Astrocyte (in vitro differentiated cells and primary cell): Measurements from ENCODE around the gene CCNT2. TPM values are rescaled to one million over a fixed set of nuclear protein-coding genes. Genes with fewer than 3 reads are reported as not detected.
A peak's percentile ranks its signal among the peaks of the same experiment; 100 is the strongest.

Source experiments
- DNase-seq: peaks from one replicate; pipeline ENCODE4 v3.0.0-alpha.2; 2010; ENCODE audit warnings: low read depth
- FAIRE-seq: peaks from 2 replicates; lab custom pipeline; 2011; peaks lifted over from hg19 to GRCh38; lab: Jason Lieb, UNC
- H2AFZ ChIP-seq: 2 replicates; pipeline ENCODE4 v1.6.0; 2012; ENCODE audit warnings: low read depth, low read length, inconsistent platforms
- H3K27ac ChIP-seq: 2 replicates; pipeline ENCODE4 v1.5.1; 2011; ENCODE audit warnings: low read depth, low read length, inconsistent platforms
- H3K27me3 ChIP-seq: 2 replicates; pipeline ENCODE4 v1.6.0; 2011; ENCODE audit warnings: low read length, inconsistent platforms; ENCODE audit not compliant: insufficient read depth
- H3K36me3 ChIP-seq: 2 replicates; pipeline ENCODE4 v1.5.1; 2011; ENCODE audit warnings: low read length, inconsistent platforms; ENCODE audit not compliant: insufficient read depth
- H3K4me1 ChIP-seq: 2 replicates; pipeline ENCODE4 v1.5.1; 2011; ENCODE audit warnings: low read length, inconsistent platforms; ENCODE audit not compliant: insufficient read depth
- H3K4me2 ChIP-seq: 2 replicates; pipeline ENCODE4 v1.6.0; 2012; ENCODE audit warnings: low read length, inconsistent platforms
- H3K4me3 ChIP-seq: 2 replicates; pipeline ENCODE4 v1.5.1; 2011; ENCODE audit warnings: low read depth, mild to moderate bottlenecking, low read length, inconsistent platforms; ENCODE audit not compliant: insufficient read depth
- H3K79me2 ChIP-seq: 2 replicates; pipeline ENCODE4 v1.6.0; 2012; ENCODE audit warnings: mild to moderate bottlenecking, low read length, inconsistent platforms; ENCODE audit not compliant: insufficient read depth
- H3K9ac ChIP-seq: 2 replicates; pipeline ENCODE4 v1.6.0; 2012; ENCODE audit warnings: mild to moderate bottlenecking, low read length, inconsistent platforms
- H3K9me3 ChIP-seq: 2 replicates; pipeline ENCODE4 v1.5.1; 2012; ENCODE audit warnings: low read depth, mild to moderate bottlenecking, low read length, inconsistent platforms; ENCODE audit not compliant: insufficient read depth
- H4K20me1 ChIP-seq: 2 replicates; pipeline ENCODE4 v1.6.0; 2012; ENCODE audit warnings: low read length, inconsistent platforms; ENCODE audit not compliant: insufficient read depth
- H3K27ac Mint-ChIP-seq: one replicate; pipeline ENCODE4 v1.8.0; 2021; ENCODE audit warnings: mild to moderate bottlenecking, mixed read lengths; ENCODE audit not compliant: unreplicated experiment
- H3K27me3 Mint-ChIP-seq: one replicate; pipeline ENCODE4 v1.8.0; 2021; ENCODE audit warnings: low read depth, mixed read lengths; ENCODE audit not compliant: unreplicated experiment
- H3K36me3 Mint-ChIP-seq: one replicate; pipeline ENCODE4 v1.8.0; 2021; ENCODE audit warnings: low read depth, mixed read lengths; ENCODE audit not compliant: unreplicated experiment
- H3K4me1 Mint-ChIP-seq: one replicate; pipeline ENCODE4 v1.8.0; 2021; ENCODE audit warnings: low read depth, mixed read lengths; ENCODE audit not compliant: unreplicated experiment
- H3K4me3 Mint-ChIP-seq: one replicate; pipeline ENCODE4 v1.8.0; 2021; ENCODE audit warnings: mild to moderate bottlenecking, moderate library complexity, mixed read lengths; ENCODE audit not compliant: unreplicated experiment
- H3K9me3 Mint-ChIP-seq: one replicate; pipeline ENCODE4 v1.8.0; 2021; ENCODE audit warnings: mild to moderate bottlenecking, mixed read lengths; ENCODE audit not compliant: unreplicated experiment
- CTCF ChIP-seq: IDR thresholded peaks from 2 replicates; pipeline ENCODE4 v1.5.1; 2011; ENCODE audit warnings: low read depth, mild to moderate bottlenecking, inconsistent platforms, low read length, moderate library complexity; ENCODE audit not compliant: insufficient read depth
- EZH2 ChIP-seq: IDR thresholded peaks from 2 replicates; pipeline ENCODE4 v1.6.1; 2012; ENCODE audit warnings: mild to moderate bottlenecking, low read length, inconsistent platforms; ENCODE audit not compliant: insufficient read depth
- total RNA-seq: library from RNA; stranded (reverse); gene quantifications from 2 replicates; pipeline ENCODE4 v1.2.1, GENCODE V29; 2021

Gene CCNT2
- total RNA-seq, 1 donor from 2014 or later = 33.2 TPM

- no peak overlapping the region for H3K4me2 ChIP-seq
- no peak for FAIRE-seq
- no peaks in the 10 kb centered on the region for H3K4me1 Mint-ChIP-seq
Observed at GRCh38 chr2:134988994-134989605, 70.5 kb downstream of the CCNT2 start.

GRCh38 chr2:134999521-134999920 lies 80.9 kb downstream of the CCNT2 start:
- H3K9ac ChIP-seq = no peak overlapping the region
- Mint-ChIP-seq H3K9me3 (no peaks in the 10 kb centered on the region), H3K4me1 (no peaks in the 10 kb centered on the region), H3K27ac (no peak overlapping the region), H3K4me3 (no peak overlapping the region), H3K27me3 (peaks cover 4% of the 10 kb centered on the region), H3K36me3 (no peaks in the 10 kb centered on the region)
- no peak for DNase-seq
- peaks cover 2% of the 10 kb centered on the region for H3K27me3 ChIP-seq
- no peak overlapping the region for H2AFZ ChIP-seq
- H3K36me3 ChIP-seq = no peaks in the 10 kb centered on the region
- TF ChIP-seq EZH2 (no peak), CTCF (no peak)
- no peaks in the 10 kb centered on the region for H4K20me1 ChIP-seq
- H3K4me3 ChIP-seq = no peak overlapping the region
- no peak overlapping the region for H3K27ac ChIP-seq
- H3K4me1 ChIP-seq = no peaks in the 10 kb centered on the region
- no peak for FAIRE-seq
- H3K4me2 ChIP-seq = no peak overlapping the region
- H3K9me3 ChIP-seq = no peaks in the 10 kb centered on the region
- no peaks in the 10 kb centered on the region for H3K79me2 ChIP-seq

More at GRCh38 chr2:134988994-134989605, 70.5 kb downstream of the CCNT2 start:
- H3K36me3 Mint-ChIP-seq = no peaks in the 10 kb centered on the region
- no peak overlapping the region for H3K4me3 ChIP-seq
- H3K79me2 ChIP-seq = no peaks in the 10 kb centered on the region
- H3K27me3 ChIP-seq = peaks cover 10% of the 10 kb centered on the region
- no peaks in the 10 kb centered on the region for H3K9me3 ChIP-seq
- DNase-seq = peak; percentile 10
- H3K27ac Mint-ChIP-seq = peak overlapping the region; percentile 5
- no peaks in the 10 kb centered on the region for H3K4me1 ChIP-seq
- no peak overlapping the region for H3K27ac ChIP-seq
- H3K4me3 Mint-ChIP-seq = no peak overlapping the region
- no peak overlapping the region for H3K9ac ChIP-seq
- no peak overlapping the region for H2AFZ ChIP-seq
- H3K9me3 Mint-ChIP-seq = no peaks in the 10 kb centered on the region
- no peaks in the 10 kb centered on the region for H3K36me3 ChIP-seq
- TF ChIP-seq CTCF (peak; percentile 32), EZH2 (no peak)
- H4K20me1 ChIP-seq = no peaks in the 10 kb centered on the region
- H3K27me3 Mint-ChIP-seq = peaks cover 20% of the 10 kb centered on the region

- Histone ChIP-seq H3K4me2 (no peak overlapping the region), H3K9ac (no peak overlapping the region), H4K20me1 (no peaks in the 10 kb centered on the region), H3K4me1 (no peaks in the 10 kb centered on the region), H3K9me3 (no peaks in the 10 kb centered on the region), H3K4me3 (no peak overlapping the region), H3K27ac (no peak overlapping the region), H3K27me3 (peaks cover 4% of the 10 kb centered on the region), H3K36me3 (no peaks in the 10 kb centered on the region), H2AFZ (no peak overlapping the region), H3K79me2 (no peaks in the 10 kb centered on the region)
- Mint-ChIP-seq H3K36me3 (no peaks in the 10 kb centered on the region), H3K4me1 (no peaks in the 10 kb centered on the region), H3K27me3 (peaks cover 15% of the 10 kb centered on the region), H3K4me3 (no peak overlapping the region), H3K9me3 (no peaks in the 10 kb centered on the region), H3K27ac (no peak overlapping the region)
- no peak for DNase-seq
- FAIRE-seq = no peak
- TF ChIP-seq CTCF = no peak
- TF ChIP-seq EZH2 = no peak
Observed at GRCh38 chr2:135002836-135003235, 84.2 kb downstream of the CCNT2 start.
